ENCODE results near the gene MYBPH.

Gene MYBPH

DNA sequence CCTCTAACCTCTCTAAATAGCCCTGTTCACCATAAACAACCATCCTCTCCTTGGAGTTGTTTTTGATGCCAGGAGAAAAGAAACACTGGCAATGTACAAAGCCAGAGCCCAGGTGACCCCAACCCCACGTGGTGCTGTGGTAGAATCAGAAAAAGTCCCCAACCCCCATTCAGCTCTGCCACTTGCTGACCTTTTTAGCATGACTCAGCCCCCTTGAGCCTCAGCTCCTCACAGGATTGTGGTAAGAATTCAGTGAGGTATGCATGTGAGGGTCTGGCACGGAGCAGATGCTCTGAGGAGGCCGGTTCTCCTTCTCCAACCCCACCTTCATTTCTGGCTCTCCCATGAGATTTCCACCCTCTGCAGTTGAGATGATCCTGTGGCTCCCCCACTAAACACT lies 22.0 kb upstream of the MYBPH start:
- ChIA-PET POLR2A (no interaction called here), CTCF (interaction anchor here (0.7 to 4.1 kb wide), 2 partner anchors 25 to 77 kb away, joined by 3 to 11 read pairs; no protein-coding TSS in a partner anchor)
- DNase-seq (ENCODE audit: extremely low spot score), result no peak
- TF ChIP-seq CTCF (IDR thresholded peaks at IDR 0.05; ENCODE audit: control extremely low read depth, extremely low read depth, low read depth, missing control alignments), result no peak

- CTCF ChIA-PET, result interaction anchor here (1.5 to 3.0 kb wide), 4 partner anchors 10 to 20 kb away, joined by 4 to 13 read pairs (median 6); partner anchors contain the start of gene CHI3L1
- TF ChIP-seq CTCF (IDR thresholded peaks at IDR 0.05; ENCODE audit: control extremely low read depth, extremely low read depth, low read depth, missing control alignments), result no peak
- POLR2A ChIA-PET, result no interaction called here
- DNase-seq (ENCODE audit: extremely low spot score), result no peak
Measured at GRCh38 chr1:203196371-203196770, 20.7 kb upstream of the MYBPH start.

GRCh38 chr1:203190949-203191348 lies 15.3 kb upstream of the MYBPH start:
- POLR2A ChIA-PET, result no interaction called here
- TF ChIP-seq CTCF (IDR thresholded peaks at IDR 0.05; ENCODE audit: control extremely low read depth, extremely low read depth, low read depth, missing control alignments), result no peak
- CTCF ChIA-PET, result interaction anchor here (1.3 to 2.3 kb wide), 3 partner anchors 18 to 25 kb away, joined by 5 to 9 read pairs (median 8); no protein-coding TSS in a partner anchor
- DNase-seq (ENCODE audit: extremely low spot score), result no peak

DNA sequence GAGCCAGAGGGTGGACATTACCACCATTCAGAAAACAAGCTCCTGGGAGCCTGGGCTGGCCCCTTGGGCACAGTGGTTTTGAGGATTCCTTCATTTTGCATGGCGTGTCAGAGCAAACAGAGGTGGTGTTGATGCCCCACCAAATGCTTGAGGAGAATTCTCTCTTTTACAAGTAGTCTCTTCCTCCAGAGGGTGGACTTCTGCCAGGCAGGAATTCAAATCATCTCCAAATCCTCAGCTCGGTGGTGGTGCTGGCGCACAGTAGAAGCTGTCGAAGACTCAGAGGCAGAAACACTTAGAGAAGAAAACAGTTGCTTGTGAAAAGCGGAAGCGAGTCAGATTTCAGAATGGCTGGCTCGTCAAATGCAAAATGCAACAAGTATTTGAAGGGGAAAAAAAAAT lies 14.3 kb upstream of the MYBPH start:
- ChIA-PET POLR2A (no interaction called here), CTCF (interaction anchor here (2.3 kb wide), 1 partner anchor 26 kb away, joined by 8 read pairs; no protein-coding TSS in a partner anchor)
- no peak for TF ChIP-seq CTCF (IDR thresholded peaks at IDR 0.05; ENCODE audit: control extremely low read depth, extremely low read depth, low read depth, missing control alignments)
- no peak for DNase-seq (ENCODE audit: extremely low spot score)

GRCh38 chr1:203188686-203189232 lies 13.1 kb upstream of the MYBPH start:
- no peak for TF ChIP-seq CTCF (IDR thresholded peaks at IDR 0.05; ENCODE audit: control extremely low read depth, extremely low read depth, low read depth, missing control alignments)
- CTCF ChIA-PET, result interaction anchor here (1.9 kb wide), 1 partner anchor 17 kb away, joined by 4 read pairs; no protein-coding TSS in a partner anchor
- no peak for DNase-seq (ENCODE audit: extremely low spot score)
- POLR2A ChIA-PET, result interaction anchor here (0.6 kb wide), 1 partner anchor 139 kb away, joined by 3 read pairs; no protein-coding TSS in a partner anchor

GRCh38 chr1:203187689-203188264 lies 12.2 kb upstream of the MYBPH start:
- no peak for DNase-seq (ENCODE audit: extremely low spot score)
- TF ChIP-seq CTCF (IDR thresholded peaks at IDR 0.05; ENCODE audit: control extremely low read depth, extremely low read depth, low read depth, missing control alignments), result no peak
- ChIA-PET POLR2A (no interaction called here), CTCF (interaction anchor here (1.9 kb wide), 1 partner anchor 16 kb away, joined by 4 read pairs; no protein-coding TSS in a partner anchor)
